GM21367 (cell line): ENCODE results near the gene RANGAP1.

Experiments used
- ATAC-seq: cut with Tn5 transposase; IDR thresholded peaks from one replicate; pipeline ENCODE4 v1.9.1; 2021; ENCODE audit not compliant: unreplicated experiment

The RANGAP1 gene

GRCh38 chr22:41204066-41204465 lies 81.9 kb downstream of the RANGAP1 start:
- ATAC-seq: no peak

GRCh38 chr22:41203118-41203517 lies 82.9 kb downstream of the RANGAP1 start:
- no peak for ATAC-seq

- no peak for ATAC-seq
Observed at GRCh38 chr22:41201141-41201540, 84.8 kb downstream of the RANGAP1 start.

- ATAC-seq: no peak
Observed at GRCh38 chr22:41198027-41198580, 87.9 kb downstream of the RANGAP1 start.

GRCh38 chr22:41197038-41197972 lies 88.7 kb downstream of the RANGAP1 start:
- ATAC-seq: peak; percentile 55
